Nephron progenitor cell (in vitro differentiated cells): ENCODE measurements around the gene SERPINH1.

Experiments
- DNase-seq: peaks from one replicate; pipeline ENCODE4 v3.0.0; 2021
- H3K27ac Mint-ChIP-seq: 2 replicates; pipeline ENCODE4 v1.8.0; 2021; ENCODE audit warnings: mild to moderate bottlenecking, moderate library complexity, mixed read lengths
- H3K27me3 Mint-ChIP-seq: 2 replicates; pipeline ENCODE4 v1.8.0; 2021; ENCODE audit warnings: mild to moderate bottlenecking, low read depth, mixed read lengths; ENCODE audit not compliant: poor library complexity
- H3K36me3 Mint-ChIP-seq: 2 replicates; pipeline ENCODE4 v1.8.0; 2021; ENCODE audit warnings: low read depth, mixed read lengths
- H3K4me1 Mint-ChIP-seq: 2 replicates; pipeline ENCODE4 v1.8.0; 2021; ENCODE audit warnings: mixed read lengths
- H3K4me3 Mint-ChIP-seq: 2 replicates; pipeline ENCODE4 v1.8.0; 2021; ENCODE audit warnings: mild to moderate bottlenecking, moderate library complexity, mixed read lengths
- H3K9me3 Mint-ChIP-seq: 2 replicates; pipeline ENCODE4 v1.8.0; 2021; ENCODE audit warnings: mild to moderate bottlenecking, moderate library complexity, mixed read lengths
- CTCF ChIP-seq: fragments of 200-600 bp; sonication (generic); IDR thresholded peaks from 2 replicates; pipeline ENCODE4 v1.5.0; 2021; ENCODE audit warnings: antibody characterized with exemption

SERPINH1 gene

DNA sequence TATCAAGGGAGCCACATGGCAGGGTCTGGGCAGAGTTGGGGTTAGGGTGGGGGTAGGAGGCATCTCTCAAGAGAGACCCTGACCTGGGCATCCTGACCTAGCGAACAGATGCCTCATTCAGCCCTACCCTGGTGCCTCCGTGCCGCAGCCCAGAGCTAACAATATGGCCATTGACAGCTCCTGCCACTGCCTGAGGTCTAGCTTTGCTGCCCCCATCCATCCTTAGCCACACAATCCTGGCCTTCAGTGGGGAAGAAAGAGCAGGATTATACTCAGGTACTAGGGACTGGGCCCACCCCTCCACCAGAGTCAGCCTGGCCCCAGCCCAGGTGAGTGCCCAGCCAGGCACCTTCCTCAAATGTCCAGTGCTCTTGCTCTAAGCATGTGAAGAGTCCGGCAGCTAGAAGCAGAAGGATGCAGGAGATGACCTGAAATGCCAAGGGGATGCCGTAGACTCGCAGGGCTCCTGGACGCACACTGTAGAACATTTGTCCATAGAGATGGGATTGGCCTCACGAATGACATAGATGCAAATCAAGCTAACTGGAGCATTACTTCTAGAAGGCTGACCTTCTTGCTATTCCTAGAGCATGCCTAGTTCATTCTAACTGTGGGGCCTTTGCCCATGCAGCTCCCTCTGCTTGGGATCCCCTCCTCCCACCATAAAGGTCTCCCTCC is 13.3 kb upstream of the SERPINH1 start:
- H3K27ac Mint-ChIP-seq, result no peak overlapping the region
- H3K36me3 Mint-ChIP-seq, result no peaks in the 10 kb centered on the region

DNA sequence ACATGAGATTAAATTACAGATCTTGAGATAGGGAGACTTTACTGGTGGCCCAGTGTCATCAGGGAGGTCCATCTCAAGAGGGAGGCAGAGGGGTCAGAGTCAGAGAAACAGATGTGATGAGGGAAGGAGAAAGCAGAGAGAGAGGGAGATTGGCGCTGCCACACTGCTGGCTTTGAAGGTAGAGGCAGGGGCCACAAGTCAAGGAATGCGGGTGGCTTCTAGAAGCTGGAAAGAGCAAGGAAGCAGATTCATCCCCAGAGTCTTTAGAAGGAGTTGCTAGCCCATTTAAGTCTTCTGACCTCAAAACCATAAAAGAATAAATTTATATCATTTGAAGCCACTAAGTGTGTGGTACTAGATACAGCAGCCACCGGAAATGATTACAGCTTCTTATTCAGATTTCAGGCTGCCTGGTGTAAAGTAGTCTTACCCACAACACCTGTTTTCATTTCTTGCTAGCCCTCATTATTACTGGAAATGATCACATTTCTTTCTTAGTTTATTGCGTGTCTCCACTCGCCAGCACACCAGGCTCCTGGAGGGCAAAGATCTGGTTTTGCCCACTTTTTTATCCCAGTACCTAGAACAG is 12.6 kb upstream of the SERPINH1 start:
- Mint-ChIP-seq H3K36me3 (no peaks in the 10 kb centered on the region), H3K27me3 (peaks cover 17% of the 10 kb centered on the region), H3K9me3 (peaks cover 5% of the 10 kb centered on the region), H3K4me1 (peaks cover 17% of the 10 kb centered on the region), H3K27ac (no peak overlapping the region), H3K4me3 (no peak overlapping the region)
- TF ChIP-seq CTCF, result no peak
- DNase-seq, result no peak

More for the DNA sequence above, 13.3 kb upstream of the SERPINH1 start:
- Mint-ChIP-seq H3K27me3 (peaks cover 23% of the 10 kb centered on the region), H3K9me3 (peaks cover 5% of the 10 kb centered on the region), H3K4me1 (peaks cover 9% of the 10 kb centered on the region), H3K4me3 (no peak overlapping the region)
- no peak for DNase-seq
- no peak for TF ChIP-seq CTCF

GRCh38 chr11:75553182-75553581 is 8.9 kb upstream of the SERPINH1 start:
- no peak for DNase-seq
- TF ChIP-seq CTCF, result no peak
- H3K36me3 Mint-ChIP-seq, result no peaks in the 10 kb centered on the region
- H3K27ac Mint-ChIP-seq, result no peak overlapping the region
- no peaks in the 10 kb centered on the region for H3K27me3 Mint-ChIP-seq
- H3K4me3 Mint-ChIP-seq, result no peak overlapping the region
- peaks cover 5% of the 10 kb centered on the region for H3K9me3 Mint-ChIP-seq
- peaks cover 37% of the 10 kb centered on the region for H3K4me1 Mint-ChIP-seq

DNA sequence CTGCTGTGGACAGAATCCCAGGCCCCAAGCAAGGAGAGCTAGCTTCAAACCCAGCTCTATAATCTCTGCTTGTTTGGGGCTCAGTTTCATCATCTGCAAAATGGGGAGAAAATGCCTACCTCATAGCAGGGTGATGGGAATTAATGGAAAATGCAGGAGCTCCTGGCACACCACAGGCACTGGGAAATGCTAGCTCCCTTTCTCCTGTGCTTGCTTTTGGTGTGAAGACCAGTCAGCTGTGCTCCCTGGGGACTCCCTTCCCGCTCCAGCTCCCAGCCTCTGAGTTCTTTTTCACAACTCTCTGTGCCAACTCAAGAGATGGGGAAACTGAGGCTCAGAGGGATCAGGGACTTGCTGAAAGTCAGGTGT is 8.2 kb upstream of the SERPINH1 start:
- no peak for TF ChIP-seq CTCF
- DNase-seq, result no peak
- Mint-ChIP-seq H3K27ac (no peak overlapping the region), H3K27me3 (no peaks in the 10 kb centered on the region), H3K9me3 (peaks cover 5% of the 10 kb centered on the region), H3K4me1 (peaks cover 43% of the 10 kb centered on the region), H3K36me3 (no peaks in the 10 kb centered on the region), H3K4me3 (no peak overlapping the region)

GRCh38 chr11:75554258-75555022 is 7.6 kb upstream of the SERPINH1 start:
- H3K9me3 Mint-ChIP-seq, result peaks cover under 1% of the 10 kb centered on the region
- no peaks in the 10 kb centered on the region for H3K27me3 Mint-ChIP-seq
- peak overlapping the region; percentile 64 for H3K27ac Mint-ChIP-seq
- H3K36me3 Mint-ChIP-seq, result no peaks in the 10 kb centered on the region
- peak; percentile 63 for DNase-seq
- H3K4me3 Mint-ChIP-seq, result peak overlapping the region; percentile 55
- peaks cover 49% of the 10 kb centered on the region for H3K4me1 Mint-ChIP-seq
- no peak for TF ChIP-seq CTCF
